IPS-NIHi11 (cell line): Measurements from ENCODE around the gene MAST4.
A peak's percentile ranks its signal among the peaks of the same experiment; 100 is the strongest.
"Not testable (repeated sequence)": the region's sequence is repeated elsewhere in the genome, so short reads cannot be mapped to it uniquely, and the experiment has no call there.

Source experiments
- DNase-seq: peaks from one replicate; pipeline ENCODE4 v3.0.0; 2012; ENCODE audit warnings: mixed read lengths, low spot score

The MAST4 gene

DNA sequence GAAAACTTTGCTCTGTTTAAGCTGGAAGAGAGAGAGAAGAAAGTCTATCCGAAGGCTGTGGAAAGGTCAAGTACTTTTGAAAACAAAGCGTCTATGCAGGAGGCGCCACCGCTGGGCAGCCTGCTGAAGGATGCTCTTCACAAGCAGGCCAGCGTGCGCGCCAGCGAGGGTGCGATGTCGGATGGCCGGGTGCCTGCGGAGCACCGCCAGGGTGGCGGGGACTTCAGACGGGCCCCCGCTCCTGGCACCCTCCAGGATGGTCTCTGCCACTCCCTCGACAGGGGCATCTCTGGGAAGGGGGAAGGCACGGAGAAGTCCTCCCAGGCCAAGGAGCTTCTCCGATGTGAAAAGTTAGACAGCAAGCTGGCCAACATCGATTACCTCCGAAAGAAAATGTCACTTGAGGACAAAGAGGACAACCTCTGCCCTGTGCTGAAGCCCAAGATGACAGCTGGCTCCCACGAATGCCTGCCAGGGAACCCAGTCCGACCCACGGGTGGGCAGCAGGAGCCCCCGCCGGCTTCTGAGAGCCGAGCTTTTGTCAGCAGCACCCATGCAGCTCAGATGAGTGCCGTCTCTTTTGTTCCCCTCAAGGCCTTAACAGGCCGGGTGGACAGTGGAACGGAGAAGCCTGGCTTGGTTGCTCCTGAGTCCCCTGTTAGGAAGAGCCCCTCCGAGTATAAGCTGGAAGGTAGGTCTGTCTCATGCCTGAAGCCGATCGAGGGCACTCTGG, 567.8 kb downstream of the MAST4 start:
- DNase-seq = no peak

- DNase-seq = no peak
Observed at GRCh38 chr5:67164856-67165525, 568.8 kb downstream of the MAST4 start.

GRCh38 chr5:67165526-67166459, 569.6 kb downstream of the MAST4 start:
- peak; percentile 83 for DNase-seq

GRCh38 chr5:67166460-67167285, 570.5 kb downstream of the MAST4 start:
- peak; percentile 20 for DNase-seq

GRCh38 chr5:67168069-67168468, 571.9 kb downstream of the MAST4 start:
- DNase-seq = no peak

DNA sequence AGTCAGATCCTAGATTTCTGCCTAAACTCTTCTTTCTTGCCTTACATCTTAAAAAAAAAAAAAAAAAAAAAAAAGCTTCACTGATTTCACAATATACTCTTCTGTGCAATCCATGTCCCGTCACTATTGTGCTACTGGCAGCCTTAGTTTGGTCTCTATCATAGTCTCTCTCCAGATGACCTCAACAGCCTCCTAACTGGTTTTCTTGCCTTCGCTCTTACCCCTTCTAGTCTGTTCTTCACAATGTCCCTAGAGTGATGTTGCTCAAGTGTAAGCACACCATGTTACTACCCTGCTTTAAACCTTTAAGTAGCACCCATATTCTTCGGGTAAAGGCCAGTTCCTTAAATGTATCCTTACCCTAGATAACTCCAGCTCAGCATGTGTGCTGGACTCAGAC, 574.6 kb downstream of the MAST4 start:
- no peak for DNase-seq

- DNase-seq = not testable (repeated sequence)
Observed at GRCh38 chr5:67173351-67173750, 577.2 kb downstream of the MAST4 start.

GRCh38 chr5:67173959-67174358, 577.8 kb downstream of the MAST4 start:
- DNase-seq = no peak

DNA sequence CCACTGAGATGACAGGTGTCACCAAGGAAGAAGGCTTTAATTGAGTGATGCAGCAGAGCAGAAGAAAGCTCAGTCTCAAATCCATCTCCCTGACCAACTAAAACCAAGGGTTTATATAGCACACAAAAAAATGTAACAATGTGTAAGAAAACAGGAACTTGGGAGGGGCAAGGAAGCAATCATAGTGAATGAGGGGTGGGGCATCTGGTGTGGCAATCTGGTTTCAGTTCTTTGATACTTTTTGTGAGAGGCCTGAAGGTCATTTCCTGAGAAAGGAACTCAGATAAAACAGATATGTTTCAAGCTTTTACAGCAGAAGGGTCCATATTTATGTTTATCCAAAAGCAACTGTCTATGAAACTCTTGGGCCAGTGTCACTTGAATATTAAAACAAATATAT, 580.7 kb downstream of the MAST4 start:
- DNase-seq = no peak

DNA sequence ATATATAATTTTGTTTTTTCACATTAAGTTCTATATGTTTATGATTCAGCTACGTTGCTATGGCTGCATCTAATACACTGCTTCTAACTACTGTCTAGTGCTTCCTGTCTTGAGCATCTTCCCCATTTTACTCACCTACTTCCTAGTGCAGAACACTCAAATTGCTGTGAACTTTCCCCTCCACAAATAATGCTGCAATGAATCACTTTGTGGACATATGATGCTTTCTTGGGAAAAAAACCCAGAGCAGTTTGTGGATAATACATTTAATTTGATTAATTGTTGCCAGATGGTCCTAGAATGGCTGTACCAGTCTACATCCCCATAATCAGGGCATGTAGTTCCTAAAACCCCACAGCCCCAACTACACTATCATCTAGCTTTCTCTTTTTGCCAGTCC, 581.9 kb downstream of the MAST4 start:
- DNase-seq = no peak

DNA sequence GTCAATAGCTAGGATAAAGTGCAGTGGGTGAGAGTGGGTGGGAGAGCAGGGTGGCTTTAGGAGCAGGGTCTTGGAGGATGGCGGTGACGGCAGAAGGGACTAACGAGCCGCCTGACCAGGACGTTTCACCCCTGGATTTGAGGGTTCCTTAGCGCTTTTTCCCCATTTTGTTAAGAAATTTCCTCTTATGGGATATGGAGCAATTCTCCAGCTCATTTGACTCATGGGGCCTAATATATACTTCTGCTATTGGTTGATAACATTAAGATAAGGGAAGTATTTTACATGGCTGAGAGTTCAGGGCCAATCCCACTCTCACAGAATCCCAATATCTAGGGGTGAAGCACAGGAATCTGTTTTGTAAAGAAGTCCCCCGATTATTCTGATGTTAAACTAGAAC, 582.8 kb downstream of the MAST4 start:
- DNase-seq = no peak

DNA sequence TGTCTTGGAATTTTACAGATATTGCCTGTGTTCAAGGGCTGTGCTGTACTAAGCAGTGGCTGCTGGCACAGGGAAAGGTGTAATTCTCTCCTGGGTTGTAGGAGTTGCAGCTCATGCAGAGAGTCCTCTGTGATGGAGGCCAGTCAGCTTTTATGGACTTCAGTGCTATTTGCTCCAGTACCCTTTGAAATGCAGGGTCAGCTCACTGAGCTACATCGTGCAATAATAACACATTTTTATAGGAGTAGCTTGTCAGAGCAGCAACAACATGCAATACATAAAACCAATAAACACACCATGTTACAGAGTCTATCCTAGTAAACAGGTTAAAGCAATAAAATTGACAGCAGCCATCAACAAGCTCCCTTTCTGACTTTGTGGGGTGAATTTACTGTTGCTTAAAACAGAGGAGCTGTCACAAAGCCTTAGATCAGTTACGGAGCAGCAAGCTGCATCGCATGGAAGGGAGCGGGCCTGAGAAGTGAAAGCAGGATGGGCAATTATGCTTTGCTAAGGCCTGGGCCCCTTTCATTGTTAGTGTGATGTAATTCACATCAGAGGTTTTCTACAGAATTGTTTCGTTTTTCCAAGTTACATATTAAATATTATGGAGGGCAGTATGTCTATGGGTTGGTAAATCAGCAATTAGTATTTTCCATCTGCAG, 583.6 kb downstream of the MAST4 start:
- DNase-seq = no peak

GRCh38 chr5:67181648-67182221, 585.5 kb downstream of the MAST4 start:
- DNase-seq = no peak

- peak; percentile 70 for DNase-seq
Observed at GRCh38 chr5:67182301-67182790, 586.2 kb downstream of the MAST4 start.

GRCh38 chr5:67183859-67184258, 587.7 kb downstream of the MAST4 start:
- no peak for DNase-seq

DNA sequence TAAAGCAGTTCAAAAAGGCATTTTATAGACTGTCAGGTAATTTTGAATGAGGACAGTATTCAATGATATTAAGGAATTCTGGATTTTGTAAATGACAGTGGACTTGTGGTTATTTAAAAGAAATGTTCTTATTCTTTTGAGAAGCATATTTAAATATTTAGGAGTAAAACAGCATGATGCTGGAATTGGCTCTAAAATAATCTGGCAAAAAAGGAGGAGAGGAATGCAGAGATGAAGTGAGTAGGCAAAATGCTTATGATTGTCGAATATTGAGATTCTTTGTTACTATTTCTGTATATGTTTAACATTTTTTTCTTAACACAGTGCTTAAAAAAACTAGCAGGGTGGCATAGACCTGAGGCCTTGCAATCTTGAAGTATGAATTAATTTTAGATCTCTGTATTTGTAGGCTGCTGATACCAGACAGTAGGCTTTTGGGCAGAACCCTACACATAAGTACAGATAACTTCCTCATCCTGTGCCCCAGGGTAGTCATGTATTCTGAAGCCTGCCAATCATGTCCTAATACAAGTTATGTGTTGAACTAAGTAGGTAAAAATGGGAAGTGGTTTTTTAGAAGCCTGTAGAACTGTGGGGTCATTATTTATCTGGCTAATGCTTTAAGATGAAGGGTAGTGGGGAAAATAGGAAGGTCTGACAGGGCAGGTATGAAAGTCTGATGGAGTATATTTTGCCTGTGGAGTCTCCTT, 591.0 kb downstream of the MAST4 start:
- DNase-seq = no peak

GRCh38 chr5:67188274-67189078, 592.3 kb downstream of the MAST4 start:
- DNase-seq = no peak

DNA sequence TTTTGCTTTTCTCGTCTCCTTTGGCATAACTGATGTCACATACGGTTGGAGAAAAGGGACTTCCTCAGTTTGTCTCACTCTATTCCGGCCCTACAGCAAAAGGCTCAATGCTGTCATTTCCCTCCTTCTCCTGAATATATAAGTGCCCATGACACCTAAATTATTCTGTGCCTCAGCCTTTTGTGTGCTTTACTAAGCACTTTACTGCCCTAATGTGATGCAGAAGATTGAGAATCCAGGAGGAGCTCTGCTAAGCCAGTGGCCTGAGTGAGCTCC, 592.8 kb downstream of the MAST4 start:
- no peak for DNase-seq

DNA sequence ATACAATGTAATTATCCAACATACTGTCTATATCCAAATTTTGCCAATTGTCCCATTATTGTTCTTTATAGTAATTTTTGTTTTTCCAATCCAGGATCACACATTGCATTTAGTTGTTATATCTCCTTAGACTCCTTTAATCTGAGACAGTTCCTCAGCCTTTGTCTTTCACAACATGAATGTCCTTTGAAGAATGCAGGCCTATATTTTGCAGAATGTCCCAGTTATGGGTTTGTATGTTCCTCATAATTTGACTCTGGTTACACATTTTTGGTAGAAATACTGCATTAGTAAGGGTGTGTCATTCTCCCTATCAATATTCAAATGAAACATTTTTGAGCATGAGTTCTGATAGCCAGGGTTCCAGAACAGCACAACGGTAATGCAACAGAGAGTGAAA, 593.7 kb downstream of the MAST4 start:
- DNase-seq = no peak
